HepG2 (cell line): Measurements from ENCODE around the gene TMEM154. TPM values are rescaled to one million over a fixed set of nuclear protein-coding genes. Genes with fewer than 3 reads are reported as not detected.

Experiments
- ATAC-seq: fragments of 200-7000 bp; cut with Tn5 transposase; 3 replicates; pipeline ENCODE4 v1.9.1; 2020; ENCODE audit warnings: mild to moderate bottlenecking, moderate library complexity
- BruUV-seq: library from RNA; stranded (reverse); fragments of 400-500 nt; replicated peaks from 2 replicates; lab custom pipeline; 2021; lab: Mats Ljungman, UMichigan
- CTCF ChIA-PET: fragments of 300-600 bp; formaldehyde crosslinking; extraction: SDS; loops from one replicate; lab custom pipeline; 2021; ENCODE audit warnings: low total read pairs, inconsistent platforms, low intra/inter-chr PET ratio; lab: Yijun Ruan, JAX
- POLR2A ChIA-PET: fragments of 350-600 bp; sonication (Branson Sonifier 250); formaldehyde crosslinking; loops from one replicate; lab custom pipeline; 2020; ENCODE audit warnings: antibody characterized with exemption, inconsistent platforms; lab: Yijun Ruan, JAX
- DNase-seq: peaks from one replicate; pipeline ENCODE4 v3.0.0-alpha.2; 2015; ENCODE audit warnings: low spot score
- FAIRE-seq: peaks from 3 replicates; lab custom pipeline; 2011; peaks lifted over from hg19 to GRCh38; lab: Jason Lieb, UNC
- H2AFZ ChIP-seq: one replicate; pipeline ENCODE4 v1.6.1; 2011; ENCODE audit warnings: low read length, inconsistent platforms
- H3K27ac ChIP-seq: fragments of 300-600 bp; 3 replicates; pipeline ENCODE4 v1.8.0; 2011; ENCODE audit warnings: mixed run types, mild to moderate bottlenecking, mixed read lengths, low read length, inconsistent platforms; ENCODE audit not compliant: insufficient read depth; ENCODE audit errors: extremely low read length
- H3K27me3 ChIP-seq, 2 experiments: fragments of 200-600 bp in 1 of 2; 2 replicates in 1 of 2; 3 replicates in 1 of 2; pipeline versions ENCODE4 v1.6.0 to v1.8.0; 2011; ENCODE audit warnings: low read length in 2 of 2, mild to moderate bottlenecking in 2 of 2, moderate library complexity in 2 of 2, inconsistent platforms in 1 of 2; ENCODE audit not compliant: insufficient read depth in 2 of 2, control insufficient read depth in 1 of 2
- H3K36me3 ChIP-seq, 2 experiments: fragments of 200-600 bp in 1 of 2; replicated peaks in 1 of 2; 2 replicates in 1 of 2; 3 replicates in 1 of 2; pipeline versions ENCODE4 v1.5.1 to v1.8.0; 2011; ENCODE audit warnings: low read length in 2 of 2, inconsistent platforms in 1 of 2; ENCODE audit not compliant: insufficient read depth in 2 of 2, control insufficient read depth in 1 of 2
- H3K4me1 ChIP-seq: 2 replicates; pipeline ENCODE4 v1.5.1; 2012; ENCODE audit warnings: low read length, inconsistent platforms; ENCODE audit not compliant: insufficient read depth
- H3K4me2 ChIP-seq: 2 replicates; pipeline ENCODE4 v1.6.0; 2011; ENCODE audit warnings: low read depth, low read length, inconsistent platforms
- H3K4me3 ChIP-seq, 3 experiments: fragments of 200-600 bp in 1 of 3; sonication (generic), shearing (Covaris generic) in 1 of 3; replicated peaks in 1 of 3; 2 replicates each; pipeline ENCODE4 v1.5.1; 2011 to 2016; ENCODE audit warnings: low read length in 3 of 3, inconsistent platforms in 2 of 3, low read depth in 2 of 3, mild to moderate bottlenecking in 2 of 3, control low read depth in 1 of 3, mixed read lengths in 1 of 3; ENCODE audit not compliant: insufficient read depth in 1 of 3
- H3K79me2 ChIP-seq: one replicate; pipeline ENCODE4 v1.6.1; 2011; ENCODE audit warnings: low read length, inconsistent platforms; ENCODE audit not compliant: insufficient read depth
- H3K9ac ChIP-seq: 2 replicates; pipeline ENCODE4 v1.6.0; 2011; ENCODE audit warnings: mild to moderate bottlenecking, low read depth, low read length, inconsistent platforms; ENCODE audit not compliant: insufficient read depth
- H3K9me3 ChIP-seq: 2 replicates; pipeline ENCODE4 v1.5.1; 2012; ENCODE audit warnings: mild to moderate bottlenecking, low read length
- H4K20me1 ChIP-seq: 2 replicates; pipeline ENCODE4 v1.6.0; 2011; ENCODE audit warnings: inconsistent platforms, mild to moderate bottlenecking, low read length, moderate library complexity; ENCODE audit not compliant: insufficient read depth
- E2F1 ChIP-seq: sonication (generic); formaldehyde crosslinking; IDR thresholded peaks from 2 replicates; pipeline ENCODE4 v1.5.0; 2020; ENCODE audit warnings: missing genetic modification reagents
- KAT8 ChIP-seq: IDR thresholded peaks from 2 replicates; pipeline ENCODE4 v1.6.1; 2016; ENCODE audit warnings: missing genetic modification reagents, missing compliant biosample characterization
- NRL ChIP-seq: sonication (generic); formaldehyde crosslinking; IDR thresholded peaks from 2 replicates; pipeline ENCODE4 v1.5.0; 2020; ENCODE audit warnings: missing genetic modification reagents, mild to moderate bottlenecking, moderate library complexity, borderline replicate concordance
- PPARG ChIP-seq: conservative IDR thresholded peaks from 2 replicates; pipeline ENCODE4 v1.6.1; 2016; ENCODE audit warnings: missing biosample characterization, missing genetic modification reagents
- SP1 ChIP-seq, 2 experiments: fragments of 450-650 bp in 1 of 2; sonication (generic) in 1 of 2; formaldehyde crosslinking in 1 of 2; IDR thresholded peaks; 2 replicates each; pipeline versions ENCODE4 v1.4.0 to v1.6.1; 2016 to 2020; ENCODE audit warnings: missing genetic modification reagents in 1 of 2
- SP2 ChIP-seq: sonication (generic); formaldehyde crosslinking; IDR thresholded peaks from 2 replicates; pipeline ENCODE4 v1.5.1; 2020; ENCODE audit warnings: mild to moderate bottlenecking, missing genetic modification reagents
- ZNF276 ChIP-seq: sonication (generic); formaldehyde crosslinking; IDR thresholded peaks from 2 replicates; pipeline ENCODE4 v1.4.0; 2020; ENCODE audit warnings: mild to moderate bottlenecking, low read depth, missing genetic modification reagents
- WGBS: methylation state at CpG from one replicate; pipeline ENCODE4 v1.1.6; 2017; ENCODE audit warnings: low lambda C conversion rate; 5-methylcytosine and 5-hydroxymethylcytosine counted together
- in situ Hi-C: cut with HindIII; loops from 2 replicates; pipeline ENCODE4 v1.10.0; 2017; ENCODE audit warnings: low pct_unique_long_range_greater_than_20kb; ENCODE audit not compliant: extremely low pct_ligation_motif_present
- intact Hi-C: fragments of 100-400 bp; cut with micrococcal nuclease; formaldehyde crosslinking; loops from one replicate; pipeline ENCODE4 v1.10.0; 2022; ENCODE audit not compliant: unreplicated experiment
- polyA plus RNA-seq, 8 experiments: library from polyadenylated mRNA; depleted of rRNA in 3 of 8; stranded (reverse) in 7 of 8; unstranded in 1 of 8; fragments of >200 nt; fragmentation: Illumina TruSeq in 4 of 8; extraction: Trizol in 4 of 8; gene quantifications; 2 replicates each; pipeline versions ENCODE4 v1.2.1 to v1.2.3, GENCODE V29; 2011 to 2016; ENCODE audit warnings: low read depth in 4 of 8, missing spikeins in 1 of 8, mixed read lengths in 1 of 8; ENCODE audit not compliant: insufficient read depth in 1 of 8
- total RNA-seq, 5 experiments: library from RNA; depleted of rRNA; stranded (reverse); fragments of >200 nt; fragmentation: Illumina TruSeq; extraction: Trizol; gene quantifications; 2 replicates each; pipeline ENCODE4 v1.2.3, GENCODE V29; 2016; ENCODE audit warnings: low read depth in 1 of 5

TMEM154 gene
- total and polyA plus RNA-seq, 2 of the 13 experiments (the other 11 are each of a cell fraction or from before 2014, with no cell fraction given), result 0.03 TPM; not detected in 1

DNA sequence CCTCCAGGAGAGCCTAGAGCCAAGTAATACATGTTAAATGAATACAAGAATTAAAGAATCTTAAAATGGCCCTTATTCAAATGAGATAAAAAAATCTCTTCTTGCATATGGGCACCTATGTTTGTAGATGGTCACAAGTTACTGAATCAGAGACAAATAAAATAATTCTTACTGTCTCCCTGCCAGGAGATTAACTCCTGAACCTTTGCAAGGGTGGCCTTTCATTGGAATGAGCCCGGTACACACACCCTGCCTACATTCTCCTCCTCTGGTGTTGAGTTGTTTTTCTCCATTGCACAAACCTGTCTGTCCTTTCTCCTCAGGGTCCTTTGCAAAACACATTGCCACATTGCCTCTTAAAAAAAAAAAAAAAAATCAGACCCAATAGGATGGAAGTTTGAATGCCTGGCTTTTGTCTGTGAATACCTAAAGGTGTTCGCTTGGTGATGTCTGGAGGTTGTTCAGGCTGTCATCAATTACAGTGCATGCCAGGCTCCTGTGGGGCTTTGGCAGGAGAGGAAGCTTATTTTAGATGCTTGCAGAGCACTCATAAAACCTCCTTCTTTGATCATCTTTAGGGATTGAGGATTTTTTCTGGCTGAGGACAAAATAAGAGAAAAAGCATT lies 8.3 kb upstream of the TMEM154 start:
- Histone ChIP-seq H3K79me2 (no peaks in the 10 kb centered on the region), H3K36me3 (no peaks in the 10 kb centered on the region), H3K4me2 (no peak overlapping the region), H3K27ac (no peak overlapping the region)
- CTCF ChIA-PET, result no interaction called here
- no peak for FAIRE-seq
- intact Hi-C loops, result no loop called here
- TF ChIP-seq KAT8 (CRISPR knock-in tag), result no peak
- no peak for TF ChIP-seq NRL (CRISPR knock-in tag)
- TF ChIP-seq SP1 (IDR thresholded peaks at IDR 0.05), result no peak
- no peak for TF ChIP-seq SP1 (CRISPR knock-in tag; IDR thresholded peaks at IDR 0.05)
- TF ChIP-seq SP2 (CRISPR knock-in tag), result no peak
- TF ChIP-seq PPARG (CRISPR knock-in tag), result no peak
- no peak for TF ChIP-seq E2F1 (CRISPR knock-in tag)
- TF ChIP-seq ZNF276 (CRISPR knock-in tag), result no peak
- TF ChIP-seq, all 625 proteins: peak for 0
- Histone ChIP-seq H2AFZ (no peak overlapping the region), H3K27me3 (no peaks in the 10 kb centered on the region; a peak in 1 of 5 replicates), H3K4me1 (peaks cover 21% of the 10 kb centered on the region; the same call in 1 of the 2 replicates), H3K4me3 (no peak overlapping the region), H3K9ac (no peak overlapping the region), H4K20me1 (no peaks in the 10 kb centered on the region), H3K9me3 (no peaks in the 10 kb centered on the region)
- in situ Hi-C loops, result no loop called here
- DNase-seq (no peak), ATAC-seq (no peak)
- whole genome bisulfite sequencing, result 21% methylated on average over 2 of the region's 2 CpGs
- no TSS peak for BruUV-seq
- POLR2A ChIA-PET, result no interaction called here
